Measurements from ENCODE around the gene MRPL42.

Gene MRPL42

GRCh38 chr12:93500201-93500600 is 32.9 kb downstream of the MRPL42 start:
- no peak for DNase-seq

- DNase-seq: no peak
Observed at GRCh38 chr12:93500667-93501066, 33.4 kb downstream of the MRPL42 start.

DNA sequence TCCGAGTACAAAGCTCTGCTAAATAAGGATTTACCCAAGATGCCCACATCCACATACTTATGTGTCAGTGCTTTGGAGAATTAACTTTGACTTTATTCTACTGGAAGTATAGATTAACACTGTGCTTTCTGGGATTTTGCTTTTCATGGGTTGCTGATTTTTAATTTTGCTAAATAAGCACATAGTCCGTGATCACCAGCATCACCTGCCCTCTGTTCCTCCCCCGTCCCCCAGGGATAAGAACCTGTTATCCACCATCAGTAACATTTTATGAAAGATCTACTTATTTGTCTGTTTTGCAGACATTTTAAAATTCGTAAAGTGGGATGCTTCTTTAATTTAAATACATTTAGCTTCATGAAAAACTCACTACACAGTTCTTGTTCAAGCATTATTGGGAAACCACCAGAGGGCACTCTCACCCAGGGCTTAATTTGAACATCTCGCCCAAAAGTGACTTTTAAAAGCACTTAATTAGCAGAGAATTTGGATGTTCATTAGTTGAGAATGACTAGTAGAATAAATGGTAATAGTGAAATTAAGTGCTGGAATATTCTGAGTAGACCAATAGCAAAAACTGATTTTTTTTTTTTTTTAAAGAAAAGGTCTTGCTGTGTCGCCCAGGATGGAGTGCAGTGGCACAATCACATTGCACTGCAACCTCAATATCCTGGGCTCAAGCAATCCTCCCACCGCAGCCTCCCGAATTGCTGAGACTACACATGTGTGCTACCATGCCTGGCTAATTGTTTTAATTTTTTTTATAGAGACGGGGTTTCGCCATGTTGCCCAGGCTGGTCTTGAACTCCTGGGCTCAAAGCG is 35.7 kb downstream of the MRPL42 start:
- peak in 2 of 14 donors; percentile 8 to 13 for DNase-seq

DNA sequence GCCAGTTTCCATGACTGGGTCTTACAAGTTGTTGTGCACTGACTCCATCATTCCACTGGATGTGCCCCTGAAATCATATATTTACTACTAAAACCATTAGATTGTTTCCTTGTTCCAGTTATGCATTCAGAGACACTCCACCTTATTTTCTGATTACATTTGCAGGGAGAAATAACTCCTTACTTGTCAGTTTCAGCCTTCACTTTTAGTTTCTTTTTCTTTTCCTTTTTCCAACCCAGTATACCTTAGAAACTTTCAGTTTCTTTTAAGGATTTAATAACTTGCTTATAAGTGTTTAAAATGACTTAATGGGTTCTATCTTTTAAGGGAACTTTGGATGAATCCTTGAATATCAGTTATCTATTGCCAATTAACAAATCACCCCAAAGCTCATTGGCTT is 39.9 kb downstream of the MRPL42 start:
- no peak for DNase-seq

DNA sequence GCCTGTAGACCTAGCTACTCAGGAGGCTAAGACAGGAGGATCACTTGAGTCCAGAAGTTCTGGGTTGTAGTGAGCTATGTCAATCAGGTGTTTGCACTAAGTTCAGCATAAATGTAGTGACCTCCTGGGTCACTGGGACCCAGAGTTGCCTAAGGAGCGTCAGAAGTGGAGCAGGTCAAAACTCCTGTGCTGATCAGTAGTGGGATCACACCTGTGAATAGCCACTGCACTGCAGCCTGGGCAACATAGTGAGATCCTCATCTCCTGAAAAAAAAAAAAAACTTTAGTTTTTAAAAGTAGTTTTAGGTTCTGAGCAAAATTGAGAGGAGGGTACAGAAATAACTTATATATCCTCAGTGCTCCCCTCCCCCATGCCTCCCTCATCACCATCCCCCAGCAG is 42.2 kb downstream of the MRPL42 start:
- DNase-seq: no peak

- no peak for DNase-seq
Observed at GRCh38 chr12:93514853-93515252, 47.5 kb downstream of the MRPL42 start.

GRCh38 chr12:93518725-93519124 is 51.4 kb downstream of the MRPL42 start:
- no peak for DNase-seq

DNA sequence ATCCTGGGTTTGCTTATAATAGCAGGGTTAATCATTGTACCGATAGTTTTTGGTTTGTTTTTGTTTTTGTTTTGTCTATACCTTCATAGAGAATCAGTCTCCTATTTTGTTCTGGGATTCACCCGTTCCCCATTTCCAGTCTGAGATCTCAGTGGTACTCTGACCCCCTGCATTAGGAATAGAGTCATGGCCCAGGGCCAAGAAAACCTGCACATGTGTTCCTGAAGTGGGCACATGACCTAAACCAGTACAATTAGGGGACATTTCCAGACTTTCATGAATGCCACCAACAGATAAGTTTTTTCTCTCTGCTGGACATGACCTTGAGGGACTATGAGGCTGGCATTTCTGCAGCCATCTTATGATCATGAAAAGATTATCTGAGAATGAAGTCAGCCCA is 52.5 kb downstream of the MRPL42 start:
- DNase-seq: no peak

GRCh38 chr12:93520454-93520853 is 53.1 kb downstream of the MRPL42 start:
- no peak for DNase-seq

GRCh38 chr12:93521225-93522080 is 54.1 kb downstream of the MRPL42 start:
- no peak for DNase-seq

DNA sequence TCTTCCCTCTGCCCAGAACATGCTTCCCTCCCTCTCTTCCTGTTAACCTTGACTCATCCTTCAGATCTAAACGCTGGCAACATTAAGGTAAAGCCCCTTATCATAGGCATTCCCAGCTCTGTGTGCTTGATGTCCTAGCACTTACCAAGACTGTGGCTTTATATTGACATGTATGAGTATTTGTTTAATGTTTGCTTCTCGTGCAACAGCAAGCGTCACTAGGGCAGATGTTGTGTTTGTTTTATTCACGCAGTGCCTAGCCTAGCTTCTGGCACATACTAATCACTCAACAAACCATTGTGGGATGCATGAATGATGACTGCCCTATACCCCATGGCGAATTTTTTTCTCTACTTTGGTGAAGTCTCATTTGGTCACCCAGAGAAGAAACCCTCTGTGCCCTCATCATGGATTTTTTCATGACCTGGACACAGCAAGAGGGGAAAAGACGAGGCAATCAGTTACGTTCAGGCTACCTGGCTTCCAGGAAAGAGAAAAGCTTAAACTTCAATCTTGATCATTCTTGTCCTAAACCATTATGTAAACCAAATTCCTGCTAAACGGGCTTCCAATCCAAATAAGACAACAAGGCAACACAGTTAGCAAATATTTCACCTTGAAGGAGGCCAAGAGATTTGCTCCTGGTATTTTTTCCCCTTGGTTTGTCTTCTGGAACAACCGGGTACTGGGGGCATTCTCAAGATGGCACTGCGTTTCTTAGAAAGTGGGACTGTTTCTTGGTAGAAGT is 57.2 kb downstream of the MRPL42 start:
- DNase-seq: no peak

GRCh38 chr12:93526786-93527428 is 59.6 kb downstream of the MRPL42 start:
- DNase-seq: no peak

- no peak for DNase-seq
Observed at GRCh38 chr12:93530358-93530757, 63.0 kb downstream of the MRPL42 start.

DNA sequence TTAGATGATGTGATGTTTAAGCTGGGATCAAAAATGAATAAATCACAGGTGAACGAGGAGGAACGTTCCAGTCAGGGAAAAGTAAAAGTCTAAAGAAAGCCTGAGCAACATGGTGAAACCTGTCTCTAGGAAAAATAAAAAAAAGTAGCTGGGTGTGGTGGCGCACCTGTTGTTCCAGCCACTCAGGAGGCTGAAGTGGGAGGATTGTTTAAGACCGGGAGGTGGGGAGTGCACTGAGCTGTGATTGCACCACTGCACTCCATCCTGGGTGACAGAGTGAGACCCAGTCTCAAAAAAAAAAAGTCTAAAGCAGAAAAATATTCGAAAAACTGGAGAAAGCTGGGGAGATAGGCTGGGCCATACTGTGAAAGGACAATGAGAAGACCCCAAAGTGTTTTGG is 66.0 kb downstream of the MRPL42 start:
- no peak for DNase-seq

- no peak for DNase-seq
Observed at GRCh38 chr12:93536111-93536765, 68.9 kb downstream of the MRPL42 start.

GRCh38 chr12:93536766-93537488 is 69.6 kb downstream of the MRPL42 start:
- no peak for DNase-seq

DNA sequence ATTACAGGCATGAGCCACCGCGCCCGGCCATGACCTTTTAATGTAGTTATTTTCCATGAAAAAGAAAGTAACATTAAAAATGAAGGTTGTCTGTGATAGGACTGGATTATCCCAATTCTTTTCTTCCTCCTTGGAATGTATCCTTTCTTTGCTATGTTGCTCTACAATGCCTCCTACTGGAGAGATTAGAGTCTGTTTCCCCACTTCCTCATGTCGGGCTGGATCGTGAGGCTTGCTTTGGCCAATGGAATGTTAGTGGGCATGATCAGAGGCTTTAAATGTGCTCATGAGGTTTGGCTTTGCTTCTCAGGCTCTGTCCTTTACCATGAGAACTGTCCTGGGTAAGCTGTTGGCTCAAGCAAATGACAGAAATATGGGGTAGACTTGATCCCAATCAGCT is 70.5 kb downstream of the MRPL42 start:
- DNase-seq: no peak

DNA sequence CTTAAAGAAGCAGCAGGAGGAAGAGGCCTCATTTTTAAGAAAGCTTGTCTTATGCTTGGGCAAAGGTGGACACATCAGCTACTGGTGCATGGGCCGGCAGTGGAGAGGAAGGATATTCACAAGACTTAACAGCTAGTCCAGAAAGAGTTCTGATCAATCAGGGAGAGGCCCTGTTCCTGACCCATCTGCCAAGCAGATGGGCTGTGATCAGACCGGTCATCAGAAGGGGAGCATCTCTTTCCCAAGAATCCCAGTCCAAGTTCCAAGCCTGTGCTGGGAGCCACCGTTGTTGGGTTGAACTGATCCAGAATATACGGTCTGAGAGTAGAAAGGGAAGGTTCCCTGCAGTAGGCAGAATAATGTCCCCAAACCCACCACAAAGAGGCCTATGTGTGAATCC is 72.5 kb downstream of the MRPL42 start:
- no peak for DNase-seq

GRCh38 chr12:93540466-93540865 is 73.2 kb downstream of the MRPL42 start:
- DNase-seq: no peak

DNA sequence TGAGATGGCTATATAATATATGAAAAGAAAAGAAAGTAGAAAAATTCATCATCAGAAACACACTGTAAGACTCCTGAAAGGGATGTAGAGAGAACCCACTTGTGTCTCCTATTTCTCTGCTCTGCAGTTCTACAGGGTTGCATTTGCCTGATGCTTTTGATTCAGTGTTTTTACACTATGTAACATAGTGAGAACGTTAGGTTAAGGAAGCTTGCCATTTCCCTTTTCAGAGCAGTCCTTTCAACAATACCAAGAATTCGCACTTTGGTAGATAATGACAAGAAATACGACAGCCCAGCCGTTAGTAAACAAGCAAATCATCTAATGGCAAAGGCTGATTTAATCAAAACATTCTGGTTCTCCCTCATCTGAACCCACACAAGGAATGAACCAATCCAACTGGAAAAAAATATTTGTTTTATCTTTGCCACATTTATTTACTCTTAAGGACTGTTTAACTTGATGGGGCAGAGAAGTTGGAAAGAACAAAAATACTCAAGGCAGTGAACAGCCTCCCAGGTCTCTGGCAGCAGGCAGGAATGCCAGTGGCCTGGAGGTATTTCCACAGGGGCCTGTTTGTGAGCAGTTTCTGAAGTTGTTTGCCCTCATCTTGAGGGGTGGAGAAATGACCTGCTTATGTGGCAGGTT is 74.4 kb downstream of the MRPL42 start:
- DNase-seq: no peak

- no peak for DNase-seq
Observed at GRCh38 chr12:93547778-93548177, 80.5 kb downstream of the MRPL42 start.
